VCaP (cell line): Measurements from ENCODE around the gene TPK1.

Source experiments
- H3K27ac ChIP-seq: fragments of 450-650 bp; 2 replicates; pipeline ENCODE4 v1.5.1; 2017
- TF ChIP-seq, protein P1 (sequence below): fragments of 450-650 bp; conservative IDR thresholded peaks from 2 replicates; pipeline ENCODE4 v1.5.1; 2017; ENCODE audit warnings: mild to moderate bottlenecking, moderate library complexity

Gene TPK1

DNA sequence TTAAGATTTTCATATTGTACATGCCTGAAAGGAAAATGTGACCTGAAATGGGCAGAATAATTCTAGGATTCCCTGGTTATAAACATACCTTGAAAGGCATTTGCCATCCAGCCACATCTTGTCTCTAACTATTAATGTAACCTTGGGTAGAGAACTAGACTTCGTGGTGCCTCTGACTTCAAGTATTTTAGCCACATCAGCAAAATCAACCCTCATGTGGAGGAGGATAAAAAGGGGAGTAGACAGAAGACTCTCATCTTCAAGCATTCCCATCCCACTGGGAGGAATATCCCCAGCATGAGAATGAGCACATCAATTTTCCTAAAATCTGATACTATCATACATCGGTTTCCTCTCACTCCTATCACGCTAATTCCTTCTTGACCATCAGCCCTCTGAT lies 267.6 kb downstream of the TPK1 start:
- H3K27ac ChIP-seq = no peak overlapping the region
- TF ChIP-seq, protein P1, sequence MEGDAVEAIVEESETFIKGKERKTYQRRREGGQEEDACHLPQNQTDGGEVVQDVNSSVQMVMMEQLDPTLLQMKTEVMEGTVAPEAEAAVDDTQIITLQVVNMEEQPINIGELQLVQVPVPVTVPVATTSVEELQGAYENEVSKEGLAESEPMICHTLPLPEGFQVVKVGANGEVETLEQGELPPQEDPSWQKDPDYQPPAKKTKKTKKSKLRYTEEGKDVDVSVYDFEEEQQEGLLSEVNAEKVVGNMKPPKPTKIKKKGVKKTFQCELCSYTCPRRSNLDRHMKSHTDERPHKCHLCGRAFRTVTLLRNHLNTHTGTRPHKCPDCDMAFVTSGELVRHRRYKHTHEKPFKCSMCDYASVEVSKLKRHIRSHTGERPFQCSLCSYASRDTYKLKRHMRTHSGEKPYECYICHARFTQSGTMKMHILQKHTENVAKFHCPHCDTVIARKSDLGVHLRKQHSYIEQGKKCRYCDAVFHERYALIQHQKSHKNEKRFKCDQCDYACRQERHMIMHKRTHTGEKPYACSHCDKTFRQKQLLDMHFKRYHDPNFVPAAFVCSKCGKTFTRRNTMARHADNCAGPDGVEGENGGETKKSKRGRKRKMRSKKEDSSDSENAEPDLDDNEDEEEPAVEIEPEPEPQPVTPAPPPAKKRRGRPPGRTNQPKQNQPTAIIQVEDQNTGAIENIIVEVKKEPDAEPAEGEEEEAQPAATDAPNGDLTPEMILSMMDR = no peak

DNA sequence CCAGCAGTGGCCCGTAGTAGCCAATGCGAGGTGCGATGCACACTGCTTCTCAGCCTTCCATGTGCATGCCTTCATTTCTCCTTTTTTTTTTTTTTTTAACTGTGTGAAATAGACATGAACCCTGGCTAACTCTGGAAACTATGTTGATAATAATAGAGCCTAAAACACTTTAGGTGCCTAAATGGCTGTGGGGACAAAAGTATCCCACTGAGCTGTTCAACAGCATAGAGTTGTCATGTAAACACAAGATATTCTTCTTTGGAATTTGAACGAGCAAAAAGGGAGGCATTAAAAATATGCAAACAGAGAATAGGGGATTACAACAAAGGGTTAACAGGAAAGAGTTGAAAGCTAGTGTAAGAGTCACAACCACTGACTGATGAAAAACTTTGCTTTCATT lies 270.3 kb downstream of the TPK1 start:
- no peak overlapping the region for H3K27ac ChIP-seq
- TF ChIP-seq, protein P1 = no peak

DNA sequence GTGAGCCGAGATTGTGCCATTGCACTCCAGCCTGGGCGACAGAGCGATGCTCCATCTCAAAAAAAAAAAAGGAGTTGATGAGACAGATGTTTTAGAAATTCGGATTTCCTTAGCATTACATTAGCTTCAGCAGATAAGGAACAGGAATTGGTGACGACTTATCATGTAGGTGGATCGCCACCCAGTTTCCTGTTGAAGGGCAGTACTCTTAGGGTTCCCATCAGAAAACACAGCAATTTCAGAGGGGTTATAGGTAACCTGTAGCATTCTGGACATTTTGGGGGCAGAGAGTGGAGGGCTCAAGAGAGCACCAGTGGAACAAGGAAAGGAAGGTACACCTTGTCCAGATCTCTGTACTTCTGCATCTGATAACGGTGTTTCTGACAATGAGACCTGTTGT lies 286.0 kb downstream of the TPK1 start:
- TF ChIP-seq, protein P1 = no peak
- H3K27ac ChIP-seq = no peak overlapping the region

DNA sequence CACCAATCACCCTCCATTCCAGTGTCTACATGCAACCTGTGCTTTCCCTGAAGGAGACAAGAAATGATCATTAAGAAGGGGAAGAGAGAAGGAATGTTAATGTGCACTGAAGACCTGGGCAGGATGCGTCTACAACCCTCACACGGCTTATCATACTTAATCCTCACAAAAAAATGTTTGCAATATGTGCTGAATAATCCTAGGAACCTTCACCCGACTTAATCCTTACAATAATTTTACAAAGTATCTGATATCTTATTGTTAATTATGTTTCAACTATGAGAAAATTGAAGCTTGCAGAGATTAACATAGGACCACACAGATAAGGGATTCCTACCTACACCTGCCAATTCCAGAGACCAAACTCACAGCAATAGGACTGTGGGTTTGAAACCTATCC lies 287.3 kb downstream of the TPK1 start:
- TF ChIP-seq, protein P1 = no peak
- H3K27ac ChIP-seq = no peak overlapping the region

DNA sequence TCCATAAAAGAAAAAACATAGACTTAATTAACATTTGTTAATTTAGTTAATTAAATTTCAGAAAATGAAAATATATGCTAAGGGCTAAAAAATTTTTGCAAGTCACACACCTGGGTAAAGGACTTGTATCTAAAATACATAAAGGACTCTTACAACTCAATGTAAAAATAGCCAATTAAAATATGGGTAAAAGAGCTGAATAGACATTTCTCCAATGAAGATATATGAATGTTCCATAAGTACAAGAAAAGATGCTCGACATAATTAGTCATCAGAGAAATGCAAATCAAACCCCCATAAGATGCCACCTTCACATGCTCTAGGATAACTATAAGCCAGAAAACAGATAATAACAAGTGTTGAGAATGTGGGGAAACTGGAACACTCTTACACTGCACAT lies 288.0 kb downstream of the TPK1 start:
- no peak overlapping the region for H3K27ac ChIP-seq
- TF ChIP-seq, protein P1 = no peak

DNA sequence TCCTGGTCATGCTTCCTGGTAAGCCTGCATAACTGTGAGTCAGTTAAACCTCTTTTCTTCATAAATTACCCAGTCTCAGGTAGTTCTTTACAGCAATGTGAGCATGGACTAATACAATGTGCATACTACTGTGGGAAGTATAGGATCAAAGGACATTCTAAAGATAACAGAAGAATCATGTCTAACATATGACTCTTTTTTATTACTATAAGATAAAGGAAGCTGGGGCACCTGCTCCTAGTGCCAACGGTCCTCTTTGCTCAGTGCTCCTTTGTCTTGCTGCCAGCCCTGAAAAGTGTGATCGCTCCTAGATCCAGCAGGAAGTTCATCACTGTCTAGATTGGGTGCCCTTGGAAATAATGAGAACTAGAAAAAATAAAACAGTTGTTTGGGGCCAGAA lies 289.1 kb downstream of the TPK1 start:
- TF ChIP-seq, protein P1 = no peak
- no peak overlapping the region for H3K27ac ChIP-seq

DNA sequence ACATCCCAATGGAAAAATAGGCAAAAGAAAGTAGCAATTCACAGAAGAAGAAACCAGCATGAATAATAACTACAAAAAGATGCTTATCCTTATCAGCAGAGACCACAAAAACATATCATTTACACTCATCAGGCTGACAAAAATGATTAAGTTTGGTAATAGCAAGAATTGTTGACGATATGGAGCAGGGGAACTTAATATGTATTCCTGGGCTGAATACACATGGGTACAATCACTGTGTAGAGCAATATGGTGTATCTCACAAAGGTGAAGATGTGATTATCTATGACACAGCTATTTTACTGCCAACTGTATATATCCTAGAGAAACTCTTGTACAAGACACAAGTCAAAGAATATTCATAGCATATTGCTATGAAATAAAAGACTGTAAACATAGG lies 290.5 kb downstream of the TPK1 start:
- TF ChIP-seq, protein P1 = no peak
- H3K27ac ChIP-seq = no peak overlapping the region
